Hepatocyte (in vitro differentiated cells): ENCODE data around the gene LRRC63. TPM values are rescaled to one million over a fixed set of nuclear protein-coding genes. Genes with fewer than 3 reads are reported as not detected.

Experiments
- DNase-seq: peaks from one replicate; pipeline ENCODE4 v3.0.0-alpha.2; 2016; ENCODE audit warnings: low spot score
- H2AFZ ChIP-seq: fragments of 200-600 bp; sonication (generic); 2 replicates; pipeline ENCODE4 v1.6.0; 2016; ENCODE audit warnings: antibody characterized with exemption, mild to moderate bottlenecking
- H3K27ac ChIP-seq: fragments of 200-600 bp; sonication (generic); 2 replicates; pipeline ENCODE4 v1.5.1; 2016; ENCODE audit warnings: mild to moderate bottlenecking
- H3K27me3 ChIP-seq: fragments of 200-600 bp; sonication (generic); 2 replicates; pipeline ENCODE4 v1.6.1; 2016
- H3K36me3 ChIP-seq: fragments of 200-600 bp; sonication (generic); replicated peaks from 2 replicates; pipeline ENCODE4 v1.5.1; 2016; ENCODE audit warnings: low read depth; ENCODE audit not compliant: insufficient read depth
- H3K4me1 ChIP-seq: fragments of 200-600 bp; sonication (generic); 2 replicates; pipeline ENCODE4 v1.5.1; 2016; ENCODE audit warnings: mild to moderate bottlenecking, moderate library complexity; ENCODE audit not compliant: insufficient read depth
- H3K4me2 ChIP-seq: fragments of 200-600 bp; sonication (generic); 2 replicates; pipeline ENCODE4 v1.6.0; 2016
- H3K4me3 ChIP-seq: fragments of 200-600 bp; sonication (generic); 2 replicates; pipeline ENCODE4 v1.5.1; 2016; ENCODE audit warnings: mild to moderate bottlenecking
- H3K79me2 ChIP-seq: fragments of 200-600 bp; sonication (generic); 2 replicates; pipeline ENCODE4 v1.6.0; 2017; ENCODE audit warnings: mild to moderate bottlenecking
- H3K9me2 ChIP-seq: fragments of 200-600 bp; sonication (generic); replicated peaks from 2 replicates; pipeline ENCODE4 v1.6.0; 2017; ENCODE audit warnings: mild to moderate bottlenecking; ENCODE audit not compliant: insufficient read depth
- H3K9me3 ChIP-seq: fragments of 200-600 bp; sonication (generic); 2 replicates; pipeline ENCODE4 v1.5.1; 2016; ENCODE audit warnings: low read depth, mild to moderate bottlenecking
- H4K20me1 ChIP-seq: fragments of 200-600 bp; sonication (generic); 2 replicates; pipeline ENCODE4 v1.6.0; 2016; ENCODE audit warnings: mild to moderate bottlenecking; ENCODE audit not compliant: insufficient read depth, poor library complexity, severe bottlenecking
- EZH2 ChIP-seq: fragments of 200-600 bp; sonication (generic); IDR thresholded peaks from 2 replicates; pipeline ENCODE4 v1.6.1; 2016; ENCODE audit warnings: antibody characterized with exemption, mild to moderate bottlenecking, borderline replicate concordance
- EZH2phosphoT487 ChIP-seq: fragments of 200-600 bp; sonication (generic); IDR thresholded peaks from one replicate; pipeline ENCODE4 v1.6.1; 2018; ENCODE audit warnings: antibody characterized with exemption, mild to moderate bottlenecking, low read depth, moderate library complexity; ENCODE audit not compliant: unreplicated experiment, severe bottlenecking
- WGBS: methylation state at CpG from one replicate; pipeline ENCODE4 v1.1.6; 2016; ENCODE audit warnings: low lambda C conversion rate; ENCODE audit errors: missing lambda C conversion rate; 5-methylcytosine and 5-hydroxymethylcytosine counted together
- polyA plus RNA-seq: library from polyadenylated mRNA; unstranded; fragments of >200 nt; fragmentation: Nextera tagmentation; extraction: Ambion mirVana; gene quantifications from 2 replicates; pipeline ENCODE4 v1.2.1, GENCODE V29; 2016
- total RNA-seq: library from RNA; depleted of rRNA; stranded (reverse); fragments of >200 nt; gene quantifications from 2 replicates; pipeline ENCODE4 v1.2.3, GENCODE V29; 2014
- TF ChIP-seq, protein P1 (sequence below): fragments of 200-600 bp; sonication (generic); IDR thresholded peaks from 2 replicates; pipeline ENCODE4 v1.5.1; 2016; ENCODE audit warnings: antibody characterized with exemption, mild to moderate bottlenecking; ENCODE audit not compliant: poor library complexity

The LRRC63 gene
- total and polyA plus RNA-seq, 2 experiments from 2014 or later = not detected

DNA sequence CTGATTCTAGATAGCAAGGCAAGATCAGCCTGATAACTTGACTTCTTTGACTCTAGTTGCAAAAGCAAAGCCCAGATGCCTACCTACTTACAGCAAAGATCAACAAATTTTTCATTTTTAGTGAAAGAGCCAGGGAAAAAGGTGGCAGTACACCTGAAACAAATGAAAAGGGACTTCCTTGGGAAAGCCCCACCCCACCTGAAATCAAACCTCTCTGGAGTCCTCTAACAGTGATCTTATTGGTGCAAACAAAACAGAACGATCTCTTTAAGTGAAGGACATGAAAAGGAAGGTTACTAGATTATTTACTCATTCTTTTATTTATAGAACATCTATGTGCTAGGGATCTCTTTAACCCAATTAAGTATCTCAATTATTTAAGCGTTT lies 29.2 kb upstream of the LRRC63 start:
- no peaks in the 10 kb centered on the region for H3K9me2 ChIP-seq
- no peak for DNase-seq
- H3K36me3 ChIP-seq = no peaks in the 10 kb centered on the region
- no peaks in the 10 kb centered on the region for H3K4me1 ChIP-seq
- TF ChIP-seq, protein P1, sequence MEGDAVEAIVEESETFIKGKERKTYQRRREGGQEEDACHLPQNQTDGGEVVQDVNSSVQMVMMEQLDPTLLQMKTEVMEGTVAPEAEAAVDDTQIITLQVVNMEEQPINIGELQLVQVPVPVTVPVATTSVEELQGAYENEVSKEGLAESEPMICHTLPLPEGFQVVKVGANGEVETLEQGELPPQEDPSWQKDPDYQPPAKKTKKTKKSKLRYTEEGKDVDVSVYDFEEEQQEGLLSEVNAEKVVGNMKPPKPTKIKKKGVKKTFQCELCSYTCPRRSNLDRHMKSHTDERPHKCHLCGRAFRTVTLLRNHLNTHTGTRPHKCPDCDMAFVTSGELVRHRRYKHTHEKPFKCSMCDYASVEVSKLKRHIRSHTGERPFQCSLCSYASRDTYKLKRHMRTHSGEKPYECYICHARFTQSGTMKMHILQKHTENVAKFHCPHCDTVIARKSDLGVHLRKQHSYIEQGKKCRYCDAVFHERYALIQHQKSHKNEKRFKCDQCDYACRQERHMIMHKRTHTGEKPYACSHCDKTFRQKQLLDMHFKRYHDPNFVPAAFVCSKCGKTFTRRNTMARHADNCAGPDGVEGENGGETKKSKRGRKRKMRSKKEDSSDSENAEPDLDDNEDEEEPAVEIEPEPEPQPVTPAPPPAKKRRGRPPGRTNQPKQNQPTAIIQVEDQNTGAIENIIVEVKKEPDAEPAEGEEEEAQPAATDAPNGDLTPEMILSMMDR = no peak
- TF ChIP-seq EZH2 = no peak
- TF ChIP-seq EZH2phosphoT487 = no peak
- 62% methylated on average over 2 of the region's 2 CpGs for WGBS
- H3K27ac ChIP-seq = peak overlapping the region; percentile 89
- H3K27me3 ChIP-seq = no peaks in the 10 kb centered on the region
- H3K79me2 ChIP-seq = no peaks in the 10 kb centered on the region
- H4K20me1 ChIP-seq = no peaks in the 10 kb centered on the region
- no peak overlapping the region for H3K4me3 ChIP-seq
- H3K4me2 ChIP-seq = peak overlapping the region; percentile 37
- no peaks in the 10 kb centered on the region for H3K9me3 ChIP-seq
- H2AFZ ChIP-seq = peak overlapping the region; percentile 47

GRCh38 chr13:46183018-46183946 lies 28.4 kb upstream of the LRRC63 start:
- Histone ChIP-seq H3K4me2 (no peak overlapping the region), H3K79me2 (no peaks in the 10 kb centered on the region), H3K4me3 (no peak overlapping the region), H4K20me1 (no peaks in the 10 kb centered on the region), H3K27ac (peak overlapping the region; percentile 89), H3K9me3 (no peaks in the 10 kb centered on the region), H3K36me3 (no peaks in the 10 kb centered on the region), H3K27me3 (no peaks in the 10 kb centered on the region), H2AFZ (no peak overlapping the region), H3K4me1 (no peaks in the 10 kb centered on the region), H3K9me2 (no peaks in the 10 kb centered on the region)
- 88% methylated on average over 15 of the region's 15 CpGs for WGBS
- no peak for TF ChIP-seq EZH2phosphoT487
- TF ChIP-seq, protein P1 = no peak
- no peak for TF ChIP-seq EZH2
- no peak for DNase-seq

DNA sequence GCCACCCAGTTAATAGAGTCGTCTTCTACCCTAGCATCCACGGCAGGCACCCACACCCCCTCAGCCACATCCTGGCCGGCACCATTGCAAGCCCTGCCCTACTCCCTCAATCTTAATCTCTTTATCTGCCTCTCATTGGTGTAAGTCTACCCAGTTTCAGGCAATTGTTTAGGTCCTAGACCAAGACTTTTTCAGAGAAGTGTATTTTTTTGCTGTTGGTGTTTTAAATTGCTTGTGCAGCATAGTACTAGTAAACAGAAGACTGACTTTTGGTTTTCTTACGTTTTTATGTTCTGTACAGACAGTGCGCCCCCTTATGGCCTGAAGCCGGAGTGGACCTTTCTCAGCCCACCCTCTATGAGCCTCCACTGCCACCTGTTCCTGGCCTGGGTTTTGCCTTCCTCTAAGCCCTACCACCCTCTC lies 27.4 kb upstream of the LRRC63 start:
- Histone ChIP-seq H3K27ac (no peak overlapping the region), H3K4me1 (no peaks in the 10 kb centered on the region), H3K79me2 (no peaks in the 10 kb centered on the region)

More for the DNA sequence above, 27.4 kb upstream of the LRRC63 start:
- H3K9me3 ChIP-seq = no peaks in the 10 kb centered on the region
- H4K20me1 ChIP-seq = no peaks in the 10 kb centered on the region
- H3K27me3 ChIP-seq = no peaks in the 10 kb centered on the region
- no peaks in the 10 kb centered on the region for H3K9me2 ChIP-seq
- no peak overlapping the region for H2AFZ ChIP-seq
- H3K4me2 ChIP-seq = no peak overlapping the region
- 46% methylated on average over 6 of the region's 6 CpGs for WGBS
- peak; percentile 27 for DNase-seq
- no peaks in the 10 kb centered on the region for H3K36me3 ChIP-seq
- H3K4me3 ChIP-seq = no peak overlapping the region
- no peak for TF ChIP-seq EZH2phosphoT487
- TF ChIP-seq, protein P1 = peak; percentile 41
